ENCODE results near the gene KREMEN1. TPM values are rescaled to one million over a fixed set of nuclear protein-coding genes. Genes with fewer than 3 reads are reported as not detected.
A peak's percentile ranks its signal among the peaks of the same experiment; 100 is the strongest.

Gene KREMEN1
- total and polyA plus RNA-seq, 2 experiments from 2014 or later, result 1.8 to 3.8 TPM

- H3K4me3 ChIP-seq, result no peak overlapping the region
- H3F3A ChIP-seq (replicated peaks; ENCODE audit: low read depth), result peaks cover 6% of the 10 kb centered on the region; the same call in 1 of the 2 replicates
- Mint-ChIP-seq H3K9me3 (no peaks in the 10 kb centered on the region), H3K27ac (no peak overlapping the region), H3K4me3 (no peak overlapping the region), H3K4me1 (peaks cover 43% of the 10 kb centered on the region), H3K36me3 (ENCODE audit: low read depth) (no peaks in the 10 kb centered on the region), H3K27me3 (ENCODE audit: insufficient read depth, low read depth, poor library complexity) (peaks cover 8% of the 10 kb centered on the region)
- no peaks in the 10 kb centered on the region for H4K20me1 ChIP-seq (replicated peaks; ENCODE audit: insufficient read depth)
- ATAC-seq (no peak), DNase-seq (ENCODE audit: low spot score) (no peak)
- H3K9me2 ChIP-seq (ENCODE audit: insufficient read depth), result peaks cover 6% of the 10 kb centered on the region
- peaks cover 32% of the 10 kb centered on the region for H3K4me1 ChIP-seq (ENCODE audit: insufficient read depth)
- H2AFZ ChIP-seq, result no peak overlapping the region
- no peaks in the 10 kb centered on the region for H3K36me3 ChIP-seq (ENCODE audit: insufficient read depth)
- TF ChIP-seq REST (IDR thresholded peaks at IDR 0.05; ENCODE audit: unreplicated experiment) (no peak), POLR2AphosphoS5 (IDR thresholded peaks at IDR 0.05; ENCODE audit: low read depth) (no peak), NANOG (IDR thresholded peaks at IDR 0.05; ENCODE audit: borderline replicate concordance) (no peak), ZNF114 (CRISPR knock-in tag; IDR thresholded peaks at IDR 0.05) (no peak), EZH2phosphoT487 (IDR thresholded peaks at IDR 0.05; ENCODE audit: unreplicated experiment) (no peak)
- no peak overlapping the region for H3K4me2 ChIP-seq
- H3K27ac ChIP-seq (ENCODE audit: low read depth), result no peak overlapping the region
- no peaks in the 10 kb centered on the region for H3K79me2 ChIP-seq (replicated peaks; ENCODE audit: insufficient read depth)
- no peaks in the 10 kb centered on the region for H3K27me3 ChIP-seq (ENCODE audit: insufficient read depth)
These were observed 83.1 kb downstream of the KREMEN1 start for GRCh38 chr22:29155966-29156365.

GRCh38 chr22:29156507-29156906, 83.7 kb downstream of the KREMEN1 start:
- Mint-ChIP-seq H3K36me3 (ENCODE audit: low read depth) (no peaks in the 10 kb centered on the region), H3K9me3 (no peaks in the 10 kb centered on the region), H3K4me1 (peaks cover 38% of the 10 kb centered on the region), H3K4me3 (no peak overlapping the region), H3K27ac (no peak overlapping the region), H3K27me3 (ENCODE audit: insufficient read depth, low read depth, poor library complexity) (peaks cover 8% of the 10 kb centered on the region)
- TF ChIP-seq CTCF (conservative IDR thresholded peaks at IDR 0.05; ENCODE audit: low read depth in 2 of 2) (peak in 1 of 2 experiments; percentile 69; a peak in 2 of 4 replicates), ZNF114 (CRISPR knock-in tag; IDR thresholded peaks at IDR 0.05) (no peak)
- Histone ChIP-seq H3F3A (replicated peaks; ENCODE audit: low read depth) (peaks cover 2% of the 10 kb centered on the region; the same call in 1 of the 2 replicates), H3K4me1 (ENCODE audit: insufficient read depth) (peaks cover 26% of the 10 kb centered on the region), H2AFZ (no peak overlapping the region), H3K36me3 (ENCODE audit: insufficient read depth) (no peaks in the 10 kb centered on the region), H3K79me2 (replicated peaks; ENCODE audit: insufficient read depth) (no peaks in the 10 kb centered on the region), H3K27me3 (ENCODE audit: insufficient read depth) (no peaks in the 10 kb centered on the region), H3K4me3 (no peak overlapping the region), H4K20me1 (replicated peaks; ENCODE audit: insufficient read depth) (no peaks in the 10 kb centered on the region), H3K4me2 (no peak overlapping the region), H3K27ac (ENCODE audit: low read depth) (no peak overlapping the region), H3K9me2 (ENCODE audit: insufficient read depth) (peaks cover 6% of the 10 kb centered on the region)
- ATAC-seq (peak; percentile 70), DNase-seq (ENCODE audit: low spot score) (peak; percentile 82)
